ENCODE results near the gene INPP5A. TPM values are rescaled to one million over a fixed set of nuclear protein-coding genes. Genes with fewer than 3 reads are reported as not detected.

Gene INPP5A
- total RNA-seq, 1 donor from 2014 or later, result 36.4 TPM

DNA sequence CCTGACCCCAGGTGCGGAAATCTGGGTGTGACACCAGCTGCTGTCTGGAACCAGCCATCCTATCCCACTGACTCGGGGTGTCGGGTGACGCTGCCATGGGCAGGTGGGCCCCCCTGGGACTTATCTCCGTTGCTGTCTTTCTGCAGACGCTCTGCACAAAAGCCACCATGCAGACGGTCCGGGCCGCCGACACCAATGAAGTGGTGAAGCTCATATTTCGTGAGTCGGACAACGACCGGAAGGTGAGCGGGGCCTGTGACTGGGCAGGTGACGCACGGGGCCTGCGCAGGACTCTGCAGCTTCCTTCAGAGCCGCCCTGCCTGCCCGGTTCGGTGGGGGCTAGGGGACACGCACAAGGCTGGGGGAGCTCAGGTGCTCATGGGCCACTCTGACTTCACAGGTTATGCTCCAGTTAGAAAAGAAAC is 211.8 kb downstream of the INPP5A start:
- Mint-ChIP-seq H3K4me1 (ENCODE audit: unreplicated experiment) (peaks cover 2% of the 10 kb centered on the region), H3K4me3 (ENCODE audit: unreplicated experiment) (no peak overlapping the region)

DNA sequence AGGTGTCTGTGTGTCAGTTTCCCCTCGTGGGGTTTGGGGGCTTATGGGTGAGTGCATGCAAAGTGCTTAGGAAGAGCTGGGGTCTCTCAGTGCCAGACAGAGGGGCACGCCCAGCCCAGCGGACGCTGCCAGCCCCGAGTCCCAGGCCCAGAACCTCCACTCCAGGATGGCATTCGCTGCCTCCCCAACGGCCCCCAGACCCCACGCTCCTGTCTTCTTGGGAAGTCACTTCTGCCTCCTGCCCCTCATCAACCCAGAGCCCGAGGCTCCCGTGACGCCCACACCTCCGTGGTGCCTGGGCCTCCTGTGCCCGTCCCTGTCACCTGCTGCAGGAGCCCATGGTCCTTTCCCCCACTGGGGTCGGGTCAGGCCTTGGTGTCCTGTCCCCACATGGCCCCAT is 213.3 kb downstream of the INPP5A start:
- DNase-seq (ENCODE audit: extremely low spot score, unreplicated experiment), result no peak
- no peaks in the 10 kb centered on the region for H3K27me3 Mint-ChIP-seq (ENCODE audit: unreplicated experiment)
- H3K4me3 Mint-ChIP-seq (ENCODE audit: unreplicated experiment), result no peak overlapping the region
- H3K4me1 Mint-ChIP-seq (ENCODE audit: unreplicated experiment), result no peaks in the 10 kb centered on the region
- TF ChIP-seq, protein P1, sequence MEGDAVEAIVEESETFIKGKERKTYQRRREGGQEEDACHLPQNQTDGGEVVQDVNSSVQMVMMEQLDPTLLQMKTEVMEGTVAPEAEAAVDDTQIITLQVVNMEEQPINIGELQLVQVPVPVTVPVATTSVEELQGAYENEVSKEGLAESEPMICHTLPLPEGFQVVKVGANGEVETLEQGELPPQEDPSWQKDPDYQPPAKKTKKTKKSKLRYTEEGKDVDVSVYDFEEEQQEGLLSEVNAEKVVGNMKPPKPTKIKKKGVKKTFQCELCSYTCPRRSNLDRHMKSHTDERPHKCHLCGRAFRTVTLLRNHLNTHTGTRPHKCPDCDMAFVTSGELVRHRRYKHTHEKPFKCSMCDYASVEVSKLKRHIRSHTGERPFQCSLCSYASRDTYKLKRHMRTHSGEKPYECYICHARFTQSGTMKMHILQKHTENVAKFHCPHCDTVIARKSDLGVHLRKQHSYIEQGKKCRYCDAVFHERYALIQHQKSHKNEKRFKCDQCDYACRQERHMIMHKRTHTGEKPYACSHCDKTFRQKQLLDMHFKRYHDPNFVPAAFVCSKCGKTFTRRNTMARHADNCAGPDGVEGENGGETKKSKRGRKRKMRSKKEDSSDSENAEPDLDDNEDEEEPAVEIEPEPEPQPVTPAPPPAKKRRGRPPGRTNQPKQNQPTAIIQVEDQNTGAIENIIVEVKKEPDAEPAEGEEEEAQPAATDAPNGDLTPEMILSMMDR (IDR thresholded peaks at IDR 0.05), result no peak
- H3K9me3 Mint-ChIP-seq (ENCODE audit: unreplicated experiment), result no peaks in the 10 kb centered on the region
- H3K36me3 Mint-ChIP-seq (ENCODE audit: unreplicated experiment), result peaks cover 15% of the 10 kb centered on the region
- no peak overlapping the region for H3K27ac Mint-ChIP-seq (ENCODE audit: unreplicated experiment)

More for the DNA sequence above, 211.8 kb downstream of the INPP5A start:
- no peak for DNase-seq (ENCODE audit: extremely low spot score, unreplicated experiment)
- H3K27ac Mint-ChIP-seq (ENCODE audit: unreplicated experiment), result no peak overlapping the region
- no peaks in the 10 kb centered on the region for H3K27me3 Mint-ChIP-seq (ENCODE audit: unreplicated experiment)
- peaks cover 14% of the 10 kb centered on the region for H3K36me3 Mint-ChIP-seq (ENCODE audit: unreplicated experiment)
- H3K9me3 Mint-ChIP-seq (ENCODE audit: unreplicated experiment), result no peaks in the 10 kb centered on the region
- TF ChIP-seq, protein P1 (IDR thresholded peaks at IDR 0.05), result no peak

DNA sequence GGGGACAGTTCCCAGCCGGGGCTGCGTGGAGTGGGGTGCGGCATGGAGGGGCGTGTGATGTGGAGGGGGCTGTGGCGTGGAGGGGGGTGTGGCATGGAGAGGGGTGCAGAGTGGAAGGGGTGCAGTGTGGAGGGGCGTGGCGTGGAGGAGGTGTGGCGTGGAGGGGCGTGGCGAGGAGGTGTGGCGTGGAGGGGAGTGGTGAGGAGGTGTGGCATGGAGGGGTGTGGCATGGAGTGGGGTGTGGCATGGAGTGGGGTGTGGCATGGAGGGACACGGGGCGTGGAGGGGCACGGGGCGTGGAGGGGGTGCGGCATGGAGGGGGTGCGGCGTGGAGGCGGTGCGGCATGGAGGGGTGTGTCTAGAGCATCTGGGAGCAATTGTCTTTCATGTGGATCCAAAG is 214.8 kb downstream of the INPP5A start:
- TF ChIP-seq, protein P1 (IDR thresholded peaks at IDR 0.05), result no peak
- DNase-seq (ENCODE audit: extremely low spot score, unreplicated experiment), result no peak

DNA sequence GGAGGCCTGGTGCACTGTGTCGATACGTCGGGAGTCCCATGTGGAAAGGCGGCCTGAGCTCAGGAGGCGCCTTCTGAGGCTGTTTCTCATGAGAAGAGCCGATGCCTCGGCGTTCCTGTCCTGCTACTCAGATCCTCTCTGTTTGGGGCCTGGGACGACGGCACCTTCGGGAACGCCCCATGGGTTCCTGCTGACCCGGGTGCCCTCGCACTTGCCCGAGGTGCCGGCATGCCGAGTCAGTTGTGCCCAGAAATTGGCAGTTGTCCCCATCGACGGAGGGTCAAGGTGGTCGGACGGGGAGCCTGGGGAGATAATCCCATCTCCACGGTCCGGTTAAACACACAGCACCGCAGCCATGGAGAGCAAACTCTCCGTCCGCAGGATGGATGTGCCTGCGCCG is 215.4 kb downstream of the INPP5A start:
- peaks cover 16% of the 10 kb centered on the region for H3K36me3 Mint-ChIP-seq (ENCODE audit: unreplicated experiment)
- H3K4me1 Mint-ChIP-seq (ENCODE audit: unreplicated experiment), result no peaks in the 10 kb centered on the region
- no peak for DNase-seq (ENCODE audit: extremely low spot score, unreplicated experiment)
- H3K27me3 Mint-ChIP-seq (ENCODE audit: unreplicated experiment), result no peaks in the 10 kb centered on the region
- no peak overlapping the region for H3K27ac Mint-ChIP-seq (ENCODE audit: unreplicated experiment)
- no peak overlapping the region for H3K4me3 Mint-ChIP-seq (ENCODE audit: unreplicated experiment)
- TF ChIP-seq, protein P1 (IDR thresholded peaks at IDR 0.05), result no peak
- H3K9me3 Mint-ChIP-seq (ENCODE audit: unreplicated experiment), result no peaks in the 10 kb centered on the region

More for the DNA sequence above, 214.8 kb downstream of the INPP5A start:
- Mint-ChIP-seq H3K4me3 (ENCODE audit: unreplicated experiment) (no peak overlapping the region), H3K27ac (ENCODE audit: unreplicated experiment) (no peak overlapping the region), H3K36me3 (ENCODE audit: unreplicated experiment) (peaks cover 16% of the 10 kb centered on the region), H3K4me1 (ENCODE audit: unreplicated experiment) (no peaks in the 10 kb centered on the region), H3K27me3 (ENCODE audit: unreplicated experiment) (no peaks in the 10 kb centered on the region), H3K9me3 (ENCODE audit: unreplicated experiment) (no peaks in the 10 kb centered on the region)

DNA sequence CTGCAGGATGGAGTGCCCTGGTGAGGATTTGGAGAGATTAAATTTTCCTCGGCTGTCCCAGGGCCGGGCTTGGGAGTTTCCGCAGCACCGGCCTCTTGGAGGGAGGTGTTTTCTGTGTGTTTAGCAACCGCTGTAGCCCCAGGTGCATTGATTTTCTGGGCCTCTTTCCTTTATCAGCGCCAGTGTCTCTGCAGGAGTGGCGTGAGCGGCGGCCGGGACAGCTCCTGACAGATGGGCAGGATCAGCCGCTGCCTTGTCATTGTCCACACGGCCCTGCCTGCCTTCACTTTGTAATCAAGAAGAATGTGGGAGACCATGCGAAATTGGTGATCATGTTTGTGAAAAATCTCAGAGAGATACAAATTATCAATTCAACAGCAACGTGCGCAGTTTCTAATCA is 216.0 kb downstream of the INPP5A start:
- Mint-ChIP-seq H3K27ac (ENCODE audit: unreplicated experiment) (no peak overlapping the region), H3K9me3 (ENCODE audit: unreplicated experiment) (no peaks in the 10 kb centered on the region), H3K27me3 (ENCODE audit: unreplicated experiment) (no peaks in the 10 kb centered on the region), H3K4me1 (ENCODE audit: unreplicated experiment) (no peaks in the 10 kb centered on the region), H3K36me3 (ENCODE audit: unreplicated experiment) (peaks cover 13% of the 10 kb centered on the region), H3K4me3 (ENCODE audit: unreplicated experiment) (no peak overlapping the region)
- DNase-seq (ENCODE audit: extremely low spot score, unreplicated experiment), result no peak
- TF ChIP-seq, protein P1 (IDR thresholded peaks at IDR 0.05), result no peak

Measured in osteocyte (in vitro differentiated cells).